ENCODE measurements around the gene AVPI1.
"Not testable (repeated sequence)": the region's sequence is repeated elsewhere in the genome, so short reads cannot be mapped to it uniquely, and the experiment has no call there.

AVPI1 gene

GRCh38 chr10:97682042-97682441, 5.0 kb downstream of the AVPI1 start:
- DNase-seq: no peak

DNA sequence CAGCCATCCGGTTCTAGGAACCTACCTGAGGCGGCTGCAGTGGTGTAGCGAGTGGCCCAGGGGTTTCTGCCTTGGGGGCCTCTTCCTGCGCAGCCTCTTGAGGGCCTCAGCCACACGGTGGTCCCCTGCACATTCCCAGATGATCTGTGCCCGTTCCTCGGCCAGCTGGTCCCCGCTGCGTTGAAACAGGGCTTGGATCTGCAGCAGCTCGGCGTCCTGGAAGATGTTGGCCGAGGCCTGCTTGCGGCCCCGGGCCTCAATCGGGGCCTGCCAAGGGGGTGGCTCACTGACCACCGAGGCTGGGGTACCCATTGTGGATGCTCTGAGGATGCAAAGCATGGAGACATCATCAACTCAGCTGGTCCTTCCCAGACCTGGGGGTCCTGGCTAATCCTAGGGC, 7.4 kb downstream of the AVPI1 start:
- DNase-seq: no peak

DNA sequence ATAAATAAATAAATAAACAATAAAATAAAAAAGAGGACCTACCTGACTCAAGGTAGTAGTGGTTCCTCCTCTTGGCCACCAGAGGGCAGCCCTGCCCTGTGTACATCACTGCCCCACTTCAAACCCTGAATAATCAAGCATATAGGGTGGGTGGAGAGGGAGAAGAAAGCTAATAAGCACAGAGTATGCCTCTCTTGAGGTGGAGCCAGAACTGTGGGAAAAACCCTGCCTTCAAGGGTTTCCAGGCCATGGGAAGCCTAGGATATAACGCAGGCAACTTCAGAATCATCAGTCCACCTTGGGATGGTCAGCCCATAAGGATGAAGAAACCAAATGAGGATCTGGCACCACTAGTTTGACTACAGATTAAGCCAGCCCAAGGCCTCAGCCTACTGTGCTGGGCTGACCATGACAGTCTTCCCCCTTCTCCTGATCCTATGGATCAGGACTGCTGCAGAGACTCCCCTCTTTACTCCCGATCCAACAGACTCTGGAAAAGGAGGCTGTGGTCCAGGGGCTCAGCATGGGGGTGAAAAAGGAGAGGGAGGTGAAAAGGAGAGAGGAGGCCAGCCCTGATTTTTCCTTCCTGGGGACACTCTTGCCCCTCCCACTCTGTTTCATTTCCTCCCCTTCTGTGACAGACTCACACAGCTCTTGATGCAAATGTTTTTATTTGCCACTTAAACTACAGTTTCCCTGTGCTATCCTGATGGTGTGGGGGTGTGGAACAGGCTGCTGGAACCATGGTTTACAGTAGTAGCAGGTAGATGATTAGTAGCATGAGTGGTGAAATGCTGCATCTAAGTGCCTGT, 10.1 kb downstream of the AVPI1 start:
- DNase-seq: peak in 1 of 2 donors; percentile 9

GRCh38 chr10:97675222-97675621, 11.8 kb downstream of the AVPI1 start:
- no peak for DNase-seq

GRCh38 chr10:97673736-97674525, 13.1 kb downstream of the AVPI1 start:
- DNase-seq: peak in 1 of 2 donors; percentile 15

DNA sequence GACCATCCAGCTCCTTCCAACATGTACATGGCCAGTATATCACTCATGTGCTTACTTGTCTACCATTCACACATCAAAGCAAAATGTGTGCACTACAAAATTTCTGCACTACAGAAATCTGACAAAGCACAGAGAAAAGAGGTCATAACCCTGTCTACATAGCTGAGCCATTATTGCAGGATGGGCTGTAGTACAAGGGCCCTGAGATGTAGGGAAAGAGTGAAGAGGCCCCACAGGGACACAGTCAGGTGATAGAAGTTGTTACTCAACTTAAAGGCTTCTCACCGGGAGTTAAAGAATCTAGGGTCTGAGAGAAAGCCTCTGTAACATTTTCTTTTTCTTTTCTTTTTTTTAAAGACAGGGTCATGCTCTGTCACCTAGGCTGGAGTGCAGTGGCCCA, 17.5 kb downstream of the AVPI1 start:
- DNase-seq: no peak

DNA sequence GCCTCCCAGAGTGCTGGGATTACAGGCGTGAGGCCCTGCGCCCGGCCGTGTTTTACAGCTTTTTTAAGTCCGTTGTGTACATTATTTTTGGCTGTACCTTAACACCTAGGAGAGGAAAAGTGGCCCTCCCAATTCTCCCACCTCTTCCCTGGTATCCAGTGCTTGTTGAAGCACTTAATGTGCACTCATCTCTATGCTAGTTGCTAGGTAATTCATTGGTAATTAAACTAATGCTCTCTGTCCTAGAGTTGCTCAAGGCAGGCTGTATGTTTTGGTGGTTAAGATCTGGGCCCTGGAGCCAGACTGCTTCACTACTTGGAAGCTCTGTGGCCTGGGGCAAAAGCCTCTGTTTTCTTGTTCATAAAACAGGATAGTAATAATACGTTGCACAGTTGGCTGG, 19.6 kb downstream of the AVPI1 start:
- DNase-seq: no peak

GRCh38 chr10:97666992-97667391, 20.0 kb downstream of the AVPI1 start:
- no peak for DNase-seq

DNA sequence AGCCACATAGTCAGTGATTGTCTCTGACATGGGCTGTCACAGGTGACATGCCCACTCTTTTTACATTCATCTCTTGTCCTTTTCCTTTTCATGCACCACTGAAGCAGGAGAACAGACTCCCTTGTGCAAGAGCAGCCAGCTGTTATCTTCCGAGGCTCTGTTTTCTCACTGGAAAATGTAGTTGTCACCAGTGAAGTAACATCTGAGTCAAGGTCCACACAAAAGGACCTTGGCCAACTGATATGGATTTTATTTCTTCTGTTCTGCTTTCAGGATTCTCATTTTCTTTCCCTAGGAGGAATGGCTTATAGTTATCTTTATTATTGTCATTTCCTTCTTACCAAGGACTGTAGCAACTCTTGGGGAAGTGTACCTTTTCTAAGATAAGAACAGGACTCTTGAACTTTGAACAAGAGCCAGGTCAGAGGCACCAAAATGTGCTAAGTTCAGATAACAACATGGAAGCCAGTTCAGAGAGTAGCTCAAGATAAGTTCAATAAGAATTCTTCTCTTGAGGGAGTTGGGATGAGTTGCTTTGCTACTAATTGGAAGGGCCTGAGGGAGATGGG, 22.7 kb downstream of the AVPI1 start:
- DNase-seq: no peak

- DNase-seq: no peak
Observed at GRCh38 chr10:97659589-97659988, 27.5 kb downstream of the AVPI1 start.

- DNase-seq: no peak
Observed at GRCh38 chr10:97656777-97657176, 30.3 kb downstream of the AVPI1 start.

DNA sequence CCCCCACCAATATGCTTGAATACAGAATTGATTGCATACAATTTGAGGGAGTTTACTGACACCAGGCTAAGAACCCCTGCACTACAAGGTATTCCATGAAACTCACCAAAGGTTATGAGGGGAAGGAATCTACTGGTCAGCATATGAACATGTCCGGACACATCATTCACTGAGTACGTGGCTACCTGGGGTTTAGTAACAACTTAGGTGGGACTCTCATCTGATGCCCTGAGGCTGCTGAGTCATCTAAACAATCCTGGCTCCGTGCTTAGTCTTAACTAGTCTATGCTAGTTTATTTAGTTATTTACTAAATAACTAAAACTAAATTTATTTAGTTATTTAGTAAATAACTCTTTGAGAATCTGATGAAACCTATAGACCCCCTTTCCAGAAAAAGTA, 35.3 kb downstream of the AVPI1 start:
- DNase-seq: no peak

DNA sequence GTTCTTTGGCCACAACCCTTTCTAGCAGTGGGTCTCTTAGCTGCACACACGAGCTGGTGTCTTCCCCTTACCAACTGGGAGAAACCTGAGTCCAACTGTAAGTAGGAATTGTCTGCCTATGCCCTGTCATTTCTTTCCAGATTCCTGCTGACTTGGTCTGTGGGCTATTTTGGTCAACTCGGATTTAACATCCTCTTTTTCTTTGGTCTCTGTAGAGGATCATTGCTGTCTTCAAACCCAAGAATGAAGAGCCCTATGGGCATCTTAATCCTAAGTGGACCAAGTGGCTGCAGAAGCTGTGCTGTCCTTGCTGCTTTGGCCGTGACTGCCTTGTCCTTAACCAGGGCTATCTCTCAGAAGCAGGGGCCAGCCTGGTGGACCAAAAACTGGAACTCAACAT, 36.3 kb downstream of the AVPI1 start:
- no peak for DNase-seq

- not testable (repeated sequence) for DNase-seq
Observed at GRCh38 chr10:97649405-97649750, 37.7 kb downstream of the AVPI1 start.

- DNase-seq: no peak
Observed at GRCh38 chr10:97648562-97649404, 38.3 kb downstream of the AVPI1 start.

DNA sequence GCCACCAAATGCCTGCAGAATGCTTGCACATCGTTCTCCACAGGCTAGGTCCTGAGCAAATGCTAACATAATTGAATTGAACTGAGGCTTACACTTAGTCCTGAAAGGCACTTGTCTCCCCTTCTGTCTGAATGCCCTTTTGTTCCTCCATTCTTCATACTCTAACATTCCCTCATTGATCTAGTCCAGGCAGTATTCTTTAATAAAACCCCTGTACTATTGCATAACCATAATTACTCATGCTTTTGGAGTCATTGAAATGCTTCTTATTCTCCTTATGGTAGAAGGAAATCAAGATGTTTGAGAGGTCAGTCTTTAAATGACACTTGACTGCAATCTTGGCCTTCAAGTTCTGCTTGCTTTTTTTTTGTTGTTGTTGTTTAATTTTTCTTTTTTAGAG, 39.5 kb downstream of the AVPI1 start:
- no peak for DNase-seq

GRCh38 chr10:97644936-97645335, 42.1 kb downstream of the AVPI1 start:
- DNase-seq: no peak

- DNase-seq: no peak
Observed at GRCh38 chr10:97643441-97643985, 43.5 kb downstream of the AVPI1 start.

DNA sequence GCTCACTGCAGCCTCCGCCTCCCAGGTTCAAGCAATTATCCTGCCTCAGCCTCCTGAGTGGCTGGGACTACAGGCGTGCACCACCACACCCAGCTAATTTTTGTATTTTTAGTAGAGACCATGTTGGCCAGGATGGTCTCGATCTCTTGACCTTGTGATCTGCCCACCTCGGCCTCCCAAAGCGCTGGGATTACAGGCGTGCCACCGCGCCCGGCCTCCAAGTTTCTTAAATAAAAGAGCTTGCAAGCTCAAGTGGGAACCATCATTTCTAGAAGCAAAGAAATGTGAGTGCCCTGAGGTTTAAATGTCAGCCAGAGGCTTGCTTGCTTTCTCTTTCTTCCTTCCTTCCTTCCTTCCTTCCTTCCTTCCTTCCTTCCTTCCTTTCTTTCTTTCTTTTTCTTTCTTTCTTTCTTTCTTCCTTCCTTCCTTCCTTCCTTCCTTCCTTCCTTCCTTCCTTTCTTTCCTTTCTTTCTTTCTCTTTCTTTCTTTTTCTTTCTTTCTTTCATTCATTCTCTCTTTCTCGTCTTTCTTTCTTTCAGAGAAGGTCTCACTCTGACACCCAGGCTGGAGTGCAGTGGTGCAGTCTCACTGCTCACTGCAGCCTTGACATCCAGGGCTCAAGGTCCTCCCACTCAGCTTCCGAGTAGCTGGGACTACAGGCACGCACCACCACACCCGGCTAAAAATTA, 44.4 kb downstream of the AVPI1 start:
- DNase-seq: not testable (repeated sequence)

- no peak for DNase-seq
Observed at GRCh38 chr10:97640868-97641811, 45.9 kb downstream of the AVPI1 start.

All from hippocampal formation (tissue), 2 donors.